Astrocyte of the cerebellum (primary cell): ENCODE data around the gene CAMTA1.

Experiments used
- DNase-seq: peaks from one replicate; pipeline ENCODE4 v3.0.0-alpha.2; 2011; ENCODE audit warnings: low read depth
- H3K4me3 ChIP-seq: 2 replicates; pipeline ENCODE4 v1.5.1; 2011; ENCODE audit warnings: mild to moderate bottlenecking, low read depth, low read length, moderate library complexity
- CTCF ChIP-seq: IDR thresholded peaks from 2 replicates; pipeline ENCODE4 v1.5.1; 2012; ENCODE audit warnings: low read length, low read depth, moderate library complexity, mild to moderate bottlenecking; ENCODE audit errors: missing control alignments
- in situ Hi-C: cut with HindIII; loops from 2 replicates; pipeline ENCODE4 v1.10.0; 2017; ENCODE audit warnings: low sequenced_read_pairs

CAMTA1 gene

GRCh38 chr1:7811476-7811875 is 1026.2 kb downstream of the CAMTA1 start:
- TF ChIP-seq CTCF: no peak
- DNase-seq: no peak
- in situ Hi-C loops: no loop called here

GRCh38 chr1:7813677-7814373 is 1028.6 kb downstream of the CAMTA1 start:
- in situ Hi-C loops: no loop called here
- TF ChIP-seq CTCF: no peak
- DNase-seq: no peak
- H3K4me3 ChIP-seq: no peak overlapping the region

More at GRCh38 chr1:7811476-7811875, 1026.2 kb downstream of the CAMTA1 start:
- H3K4me3 ChIP-seq: no peak overlapping the region
